H1 (cell line): ENCODE data around the gene POPDC2. TPM values are rescaled to one million over a fixed set of nuclear protein-coding genes. Genes with fewer than 3 reads are reported as not detected.
A peak's percentile ranks its signal among the peaks of the same experiment; 100 is the strongest.

Experiments used
- CTCF ChIA-PET: fragments of 300-600 bp; sonication (Branson Sonifier 250); formaldehyde crosslinking; loops from one replicate; lab custom pipeline; 2021; ENCODE audit not compliant: partially characterized antibody; lab: Charles Lee
- POLR2A ChIA-PET: fragments of 300-600 bp; sonication (Branson Sonifier 250); formaldehyde crosslinking; loops from one replicate; lab custom pipeline; 2021; ENCODE audit warnings: inconsistent platforms; ENCODE audit not compliant: partially characterized antibody; lab: Charles Lee
- DNase-seq, 2 experiments: peaks; one replicate each; pipeline versions ENCODE4 v3.0.0 to v3.0.0-alpha.2; 2010 to 2022; ENCODE audit warnings: low spot score in 2 of 2, low read depth in 1 of 2, mixed read lengths in 1 of 2
- FAIRE-seq: peaks from 2 replicates; lab custom pipeline; 2011; peaks lifted over from hg19 to GRCh38; lab: Jason Lieb, UNC
- H2AFZ ChIP-seq: 2 replicates; pipeline ENCODE4 v1.8.1; 2012; ENCODE audit warnings: low read length, inconsistent platforms
- H2AK5ac ChIP-seq: 2 replicates; pipeline ENCODE4 v1.6.1; 2013; ENCODE audit warnings: low read depth, low read length
- H2BK120ac ChIP-seq: replicated peaks from 2 replicates; pipeline ENCODE3; 2013; ENCODE audit warnings: low read depth, low read length, inconsistent platforms
- H2BK12ac ChIP-seq: 2 replicates; pipeline ENCODE4 v1.6.1; 2013; ENCODE audit warnings: low read depth, low read length
- H2BK15ac ChIP-seq: 2 replicates; pipeline ENCODE4 v1.6.1; 2013; ENCODE audit warnings: low read length
- H2BK20ac ChIP-seq: 2 replicates; pipeline ENCODE4 v1.6.1; 2013; ENCODE audit warnings: low read length
- H2BK5ac ChIP-seq: 2 replicates; pipeline ENCODE4 v1.6.1; 2013; ENCODE audit warnings: low read depth, low read length
- H3K14ac ChIP-seq: 2 replicates; pipeline ENCODE4 v1.6.1; 2013; ENCODE audit warnings: inconsistent platforms; ENCODE audit not compliant: insufficient read length
- H3K18ac ChIP-seq: 2 replicates; pipeline ENCODE4 v1.6.1; 2013; ENCODE audit warnings: low read length; ENCODE audit errors: extremely low read depth
- H3K23ac ChIP-seq: 2 replicates; pipeline ENCODE4 v1.6.1; 2013; ENCODE audit warnings: inconsistent platforms; ENCODE audit not compliant: insufficient read length
- H3K23me2 ChIP-seq: 2 replicates; pipeline ENCODE4 v1.6.1; 2013; ENCODE audit warnings: low read depth, low read length
- H3K27ac ChIP-seq: 2 replicates; pipeline ENCODE4 v1.6.1; 2011; ENCODE audit warnings: low read depth, low read length, inconsistent platforms
- H3K27me3 ChIP-seq, 4 experiments: replicated peaks in 1 of 4; 1 replicate in 1 of 4; 2 replicates in 3 of 4; pipeline versions ENCODE4 v1.6.1 to v1.8.1; 2011 to 2013; ENCODE audit warnings: low read length in 3 of 4, mild to moderate bottlenecking in 3 of 4, inconsistent platforms in 2 of 4, mixed read lengths in 2 of 4, moderate library complexity in 1 of 4; ENCODE audit not compliant: control insufficient read depth in 3 of 4, insufficient read depth in 3 of 4; ENCODE audit errors: extremely low read depth in 1 of 4
- H3K36me3 ChIP-seq, 4 experiments: 2 replicates each; pipeline versions ENCODE4 v1.6.1 to v1.8.1; 2011 to 2013; ENCODE audit warnings: mild to moderate bottlenecking in 4 of 4, low read length in 3 of 4, moderate library complexity in 2 of 4, control low read depth in 1 of 4, inconsistent platforms in 1 of 4; ENCODE audit not compliant: insufficient read depth in 4 of 4, control insufficient read depth in 2 of 4
- H3K4ac ChIP-seq: replicated peaks from 2 replicates; pipeline ENCODE3; 2013; ENCODE audit warnings: low read length, low read depth, mixed read lengths, inconsistent platforms; ENCODE audit not compliant: insufficient read length
- H3K4me1 ChIP-seq, 4 experiments: replicated peaks in 1 of 4; 1 replicate in 1 of 4; 2 replicates in 3 of 4; pipeline versions ENCODE4 v1.6.1 to v1.8.1; 2011 to 2013; ENCODE audit warnings: low read length in 3 of 4, inconsistent platforms in 2 of 4, mixed read lengths in 1 of 4; ENCODE audit not compliant: insufficient read depth in 4 of 4, control insufficient read depth in 3 of 4
- H3K4me2 ChIP-seq, 2 experiments: 2 replicates each; pipeline versions ENCODE4 v1.6.1 to v1.8.1; 2011 to 2013; ENCODE audit warnings: low read depth in 2 of 2, low read length in 2 of 2, control low read depth in 1 of 2, inconsistent platforms in 1 of 2, mild to moderate bottlenecking in 1 of 2; ENCODE audit not compliant: insufficient read depth in 1 of 2
- H3K4me3 ChIP-seq, 4 experiments: fragments of 200-600, 300-600 bp in 1 of 4; sonication (generic), shearing (Covaris generic), sonication (Bioruptor Twin) in 1 of 4; 2 replicates each; pipeline versions ENCODE4 v1.5.1 to v1.8.1; 2011 to 2016; ENCODE audit warnings: low read length in 4 of 4, low read depth in 3 of 4, control low read depth in 2 of 4, inconsistent platforms in 2 of 4, mild to moderate bottlenecking in 2 of 4, mixed read lengths in 1 of 4, moderate library complexity in 1 of 4; ENCODE audit not compliant: insufficient read depth in 2 of 4; ENCODE audit errors: extremely low read depth in 1 of 4
- H3K56ac ChIP-seq: replicated peaks from 2 replicates; pipeline ENCODE3; 2013; ENCODE audit warnings: low read depth, mild to moderate bottlenecking, mixed read lengths, low read length, inconsistent platforms; ENCODE audit not compliant: insufficient read length
- H3K79me1 ChIP-seq: 2 replicates; pipeline ENCODE4 v1.6.1; 2013; ENCODE audit warnings: low read depth, low read length, control low read depth
- H3K79me2 ChIP-seq, 2 experiments: 2 replicates each; pipeline versions ENCODE4 v1.6.1 to v1.8.1; 2012 to 2013; ENCODE audit warnings: low read length in 2 of 2, mild to moderate bottlenecking in 2 of 2, inconsistent platforms in 1 of 2; ENCODE audit not compliant: insufficient read depth in 2 of 2, control insufficient read depth in 1 of 2
- H3K9ac ChIP-seq, 4 experiments: replicated peaks in 1 of 4; 1 replicate in 1 of 4; 2 replicates in 3 of 4; pipeline versions ENCODE4 v1.6.1 to v1.8.1; 2011 to 2013; ENCODE audit warnings: low read depth in 3 of 4, low read length in 3 of 4, control low read depth in 2 of 4, mild to moderate bottlenecking in 2 of 4, moderate library complexity in 2 of 4, inconsistent platforms in 1 of 4; ENCODE audit errors: extremely low read depth in 1 of 4
- H3K9me3 ChIP-seq, 2 experiments: 2 replicates each; pipeline versions ENCODE4 v1.6.1 to v1.8.1; 2012 to 2013; ENCODE audit warnings: mild to moderate bottlenecking in 2 of 2, moderate library complexity in 2 of 2, control low read depth in 1 of 2, inconsistent platforms in 1 of 2, low read depth in 1 of 2, low read length in 1 of 2, mixed read lengths in 1 of 2; ENCODE audit not compliant: insufficient read depth in 2 of 2
- H4K20me1 ChIP-seq, 2 experiments: replicated peaks in 1 of 2; 2 replicates each; pipeline versions ENCODE3 to v1.8.1; 2011 to 2013; ENCODE audit warnings: inconsistent platforms in 2 of 2, low read length in 2 of 2, mild to moderate bottlenecking in 1 of 2; ENCODE audit not compliant: insufficient read depth in 2 of 2, control insufficient read depth in 1 of 2
- H4K5ac ChIP-seq: 2 replicates; pipeline ENCODE4 v1.6.1; 2013; ENCODE audit warnings: low read length, low read depth, mixed read lengths, inconsistent platforms; ENCODE audit not compliant: insufficient read length
- H4K8ac ChIP-seq: 2 replicates; pipeline ENCODE4 v1.8.0; 2013; ENCODE audit warnings: mild to moderate bottlenecking, moderate library complexity, low read length, inconsistent platforms; ENCODE audit not compliant: insufficient read depth; ENCODE audit errors: extremely low read depth
- H4K91ac ChIP-seq: replicated peaks from 2 replicates; pipeline ENCODE3; 2013; ENCODE audit warnings: low read length, mixed read lengths, inconsistent platforms; ENCODE audit not compliant: insufficient read length
- CHD2 ChIP-seq: IDR thresholded peaks from 2 replicates; pipeline ENCODE4 v1.6.1; 2012; ENCODE audit warnings: low read length, improper control_type of control experiment
- HDAC6 ChIP-seq: IDR thresholded peaks from one replicate; pipeline ENCODE4 v1.7.1; 2012; ENCODE audit warnings: low read depth, mild to moderate bottlenecking, inconsistent platforms, low read length, moderate library complexity
- RBBP5 ChIP-seq: IDR thresholded peaks from 2 replicates; pipeline ENCODE4 v1.7.1; 2012; ENCODE audit warnings: low read depth, mild to moderate bottlenecking, inconsistent platforms, low read length, moderate library complexity, borderline replicate concordance
- WGBS, 2 experiments: shearing (Covaris generic) in 1 of 2; methylation state at CpG; one replicate each; pipeline versions ENCODE4 v1.1.6 to v1.1.7; 2013 to 2015; ENCODE audit warnings: low lambda C conversion rate in 2 of 2, mixed read lengths in 2 of 2, inconsistent platforms in 1 of 2, low coverage in 1 of 2, missing lambda C conversion rate in 1 of 2; ENCODE audit not compliant: insufficient replicate concordance in 2 of 2, insufficient coverage in 1 of 2, insufficient read length in 1 of 2; ENCODE audit errors: extremely low coverage in 1 of 2, missing lambda C conversion rate in 1 of 2; 5-methylcytosine and 5-hydroxymethylcytosine counted together
- polyA plus RNA-seq, 7 experiments: library from polyadenylated mRNA; depleted of rRNA in 3 of 7; stranded (reverse) in 5 of 7; unstranded in 2 of 7; fragments of >200 nt in 5 of 7; fragments of 200-250 nt in 2 of 7; gene quantifications; 1 replicate in 5 of 7; 2 replicates in 1 of 7; 4 replicates in 1 of 7; pipeline versions ENCODE4 v1.2.1 to v1.2.3, GENCODE V29; 2011 to 2013; ENCODE audit warnings: missing spikeins in 2 of 7, mixed read lengths in 2 of 7
- total RNA-seq: library from RNA; stranded (reverse); fragmentation: NEBNext Ultra II Directional; extraction: Animal tissue kit (Norgen Biotek cat#: 25700); gene quantifications from 2 replicates; pipeline ENCODE4 v1.2.1, GENCODE V29; 2021
- TF ChIP-seq, protein P1 (sequence below): IDR thresholded peaks from 2 replicates; pipeline ENCODE4 v1.6.1; 2012; ENCODE audit warnings: low read length, inconsistent platforms

Gene POPDC2
- total and polyA plus RNA-seq, 2 of the 8 experiments (the other 6 are each of a cell fraction or from before 2014, with no cell fraction given): 0.65 to 1.1 TPM

DNA sequence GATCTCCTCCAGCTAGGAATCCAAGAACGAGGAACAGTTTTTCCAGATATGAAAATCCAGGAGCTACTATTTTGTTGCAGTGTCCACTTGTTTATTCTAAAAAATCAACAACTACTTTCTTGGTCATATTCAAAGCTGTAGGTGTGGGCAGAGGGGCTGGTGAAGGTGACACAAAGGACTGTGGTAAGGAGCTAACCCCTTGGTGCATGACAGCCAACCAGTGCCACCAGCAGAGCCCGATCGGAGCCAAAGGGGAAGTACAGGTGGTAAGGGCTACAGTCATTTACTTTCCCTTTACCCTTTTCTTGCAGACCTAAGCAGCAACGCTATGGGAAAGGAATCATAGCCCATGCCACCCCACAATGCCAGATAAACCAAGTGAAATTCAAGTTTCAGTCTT, 32.0 kb downstream of the POPDC2 start:
- CTCF ChIA-PET: interaction anchor here (0.7 to 2.0 kb wide), 3 partner anchors 9 to 28 kb away, joined by 3 to 12 read pairs (median 4); no protein-coding TSS in a partner anchor
- H4K8ac ChIP-seq: no peak overlapping the region
- H2BK120ac ChIP-seq: no peak overlapping the region
- H3K27me3 ChIP-seq: no peaks in the 10 kb centered on the region
- H3K56ac ChIP-seq: no peak overlapping the region
- H3K79me2 ChIP-seq: no peaks in the 10 kb centered on the region
- no peak overlapping the region for H3K23ac ChIP-seq
- no peaks in the 10 kb centered on the region for H4K20me1 ChIP-seq
- no peak overlapping the region for H2BK20ac ChIP-seq
- no peaks in the 10 kb centered on the region for H3K23me2 ChIP-seq
- 88% methylated on average over 4 of the region's 4 CpGs; no CpG with 5 or more reads in 1 of the 2 experiments for WGBS, 2 experiments
- no peak overlapping the region for H3K4me3 ChIP-seq
- H4K5ac ChIP-seq: no peak overlapping the region
- no peak overlapping the region for H3K27ac ChIP-seq
- H3K9ac ChIP-seq: no peak overlapping the region
- H3K9me3 ChIP-seq: no peaks in the 10 kb centered on the region
- no peak overlapping the region for H3K14ac ChIP-seq
- DNase-seq: no peak
- H2AFZ ChIP-seq: 0 out of 2 replicates have a peak overlapping the region, but pooled peaks have one; percentile 74
- no peak overlapping the region for H3K4me2 ChIP-seq
- H3K4ac ChIP-seq: no peak overlapping the region
- H2BK5ac ChIP-seq: no peak overlapping the region
- no peak overlapping the region for H2BK12ac ChIP-seq
- H2AK5ac ChIP-seq: no peak overlapping the region
- no peak overlapping the region for H2BK15ac ChIP-seq
- H3K4me1 ChIP-seq: peaks cover 0 to 6% (median 1%) of the 10 kb centered on the region in 4 experiments; a peak in 2 of 7 replicates
- no peaks in the 10 kb centered on the region for H3K79me1 ChIP-seq
- POLR2A ChIA-PET: no interaction called here
- H4K91ac ChIP-seq: no peak overlapping the region
- H3K18ac ChIP-seq: no peak overlapping the region
- H3K36me3 ChIP-seq: no peaks in the 10 kb centered on the region
- no peak for FAIRE-seq
- no peak for TF ChIP-seq HDAC6
- TF ChIP-seq, protein P1, sequence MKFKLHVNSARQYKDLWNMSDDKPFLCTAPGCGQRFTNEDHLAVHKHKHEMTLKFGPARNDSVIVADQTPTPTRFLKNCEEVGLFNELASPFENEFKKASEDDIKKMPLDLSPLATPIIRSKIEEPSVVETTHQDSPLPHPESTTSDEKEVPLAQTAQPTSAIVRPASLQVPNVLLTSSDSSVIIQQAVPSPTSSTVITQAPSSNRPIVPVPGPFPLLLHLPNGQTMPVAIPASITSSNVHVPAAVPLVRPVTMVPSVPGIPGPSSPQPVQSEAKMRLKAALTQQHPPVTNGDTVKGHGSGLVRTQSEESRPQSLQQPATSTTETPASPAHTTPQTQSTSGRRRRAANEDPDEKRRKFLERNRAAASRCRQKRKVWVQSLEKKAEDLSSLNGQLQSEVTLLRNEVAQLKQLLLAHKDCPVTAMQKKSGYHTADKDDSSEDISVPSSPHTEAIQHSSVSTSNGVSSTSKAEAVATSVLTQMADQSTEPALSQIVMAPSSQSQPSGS: no peak
- TF ChIP-seq CHD2: no peak
- TF ChIP-seq RBBP5: no peak
